ENCODE measurements around the gene MYO3B.
"Not testable (repeated sequence)": the region's sequence is repeated elsewhere in the genome, so short reads cannot be mapped to it uniquely, and the experiment has no call there.

Gene MYO3B

GRCh38 chr2:170660409-170660808 lies 482.5 kb downstream of the MYO3B start:
- no peak for DNase-seq

- no peak for DNase-seq
These were observed 487.8 kb downstream of the MYO3B start for GRCh38 chr2:170665743-170666142.

- DNase-seq, result no peak
These were observed 492.0 kb downstream of the MYO3B start for GRCh38 chr2:170669909-170670308.

- DNase-seq, result no peak
These were observed 492.7 kb downstream of the MYO3B start for GRCh38 chr2:170670651-170671050.

GRCh38 chr2:170671079-170671478 lies 493.1 kb downstream of the MYO3B start:
- no peak for DNase-seq

- not testable (repeated sequence) for DNase-seq
These were observed 496.3 kb downstream of the MYO3B start for GRCh38 chr2:170674282-170674681.

- DNase-seq, result no peak
These were observed 497.8 kb downstream of the MYO3B start for GRCh38 chr2:170675701-170676100.

- DNase-seq, result no peak
These were observed 501.7 kb downstream of the MYO3B start for GRCh38 chr2:170679607-170680079.

- DNase-seq, result no peak
These were observed 502.4 kb downstream of the MYO3B start for GRCh38 chr2:170680172-170680941.

GRCh38 chr2:170681311-170681710 lies 503.4 kb downstream of the MYO3B start:
- no peak for DNase-seq

GRCh38 chr2:170685591-170685990 lies 507.6 kb downstream of the MYO3B start:
- DNase-seq, result no peak

GRCh38 chr2:170689481-170689880 lies 511.5 kb downstream of the MYO3B start:
- DNase-seq, result no peak

- DNase-seq, result no peak
These were observed 512.7 kb downstream of the MYO3B start for GRCh38 chr2:170690640-170691039.

GRCh38 chr2:170694316-170694715 lies 516.4 kb downstream of the MYO3B start:
- DNase-seq, result no peak

- no peak for DNase-seq
These were observed 517.8 kb downstream of the MYO3B start for GRCh38 chr2:170695521-170696410.

- no peak for DNase-seq
These were observed 519.0 kb downstream of the MYO3B start for GRCh38 chr2:170696948-170697347.

GRCh38 chr2:170701011-170701410 lies 523.1 kb downstream of the MYO3B start:
- DNase-seq, result no peak

- no peak for DNase-seq
These were observed 526.0 kb downstream of the MYO3B start for GRCh38 chr2:170703776-170704476.
